HG03378 (cell line): ENCODE data around the gene PPARG.
"Not testable (repeated sequence)": the region's sequence is repeated elsewhere in the genome, so short reads cannot be mapped to it uniquely, and the experiment has no call there.

ENCODE experiments used
- ATAC-seq: cut with Tn5 transposase; IDR thresholded peaks from one replicate; pipeline ENCODE4 v1.9.1; 2021; ENCODE audit warnings: mild to moderate bottlenecking, moderate library complexity; ENCODE audit not compliant: unreplicated experiment

Gene PPARG

GRCh38 chr3:12370758-12371157, 81.9 kb downstream of the PPARG start:
- no peak for ATAC-seq

GRCh38 chr3:12371525-12372140, 82.8 kb downstream of the PPARG start:
- ATAC-seq = no peak

- ATAC-seq = no peak
Observed at GRCh38 chr3:12372741-12373280, 83.9 kb downstream of the PPARG start.

- ATAC-seq = no peak
Observed at GRCh38 chr3:12375572-12375971, 86.7 kb downstream of the PPARG start.

GRCh38 chr3:12379640-12380429, 91.0 kb downstream of the PPARG start:
- ATAC-seq = no peak

- no peak for ATAC-seq
Observed at GRCh38 chr3:12380461-12380860, 91.6 kb downstream of the PPARG start.

GRCh38 chr3:12381199-12381598, 92.3 kb downstream of the PPARG start:
- no peak for ATAC-seq

GRCh38 chr3:12383218-12383617, 94.3 kb downstream of the PPARG start:
- ATAC-seq = no peak

GRCh38 chr3:12384451-12385233, 95.8 kb downstream of the PPARG start:
- no peak for ATAC-seq

- not testable (repeated sequence) for ATAC-seq
Observed at GRCh38 chr3:12386514-12387291, 97.8 kb downstream of the PPARG start.

GRCh38 chr3:12388185-12388584, 99.3 kb downstream of the PPARG start:
- no peak for ATAC-seq

- no peak for ATAC-seq
Observed at GRCh38 chr3:12392101-12392878, 103.4 kb downstream of the PPARG start.

GRCh38 chr3:12393894-12394293, 105.0 kb downstream of the PPARG start:
- no peak for ATAC-seq

- ATAC-seq = peak; percentile 20
Observed at GRCh38 chr3:12394569-12395271, 105.8 kb downstream of the PPARG start.

GRCh38 chr3:12395349-12396012, 106.6 kb downstream of the PPARG start:
- peak; percentile 96 for ATAC-seq

- no peak for ATAC-seq
Observed at GRCh38 chr3:12396471-12396870, 107.6 kb downstream of the PPARG start.

- ATAC-seq = no peak
Observed at GRCh38 chr3:12399226-12399625, 110.4 kb downstream of the PPARG start.

- no peak for ATAC-seq
Observed at GRCh38 chr3:12400616-12401194, 111.8 kb downstream of the PPARG start.
